ENCODE results near the gene UBR3.
"Not testable (repeated sequence)": the region's sequence is repeated elsewhere in the genome, so short reads cannot be mapped to it uniquely, and the experiment has no call there.

DNA sequence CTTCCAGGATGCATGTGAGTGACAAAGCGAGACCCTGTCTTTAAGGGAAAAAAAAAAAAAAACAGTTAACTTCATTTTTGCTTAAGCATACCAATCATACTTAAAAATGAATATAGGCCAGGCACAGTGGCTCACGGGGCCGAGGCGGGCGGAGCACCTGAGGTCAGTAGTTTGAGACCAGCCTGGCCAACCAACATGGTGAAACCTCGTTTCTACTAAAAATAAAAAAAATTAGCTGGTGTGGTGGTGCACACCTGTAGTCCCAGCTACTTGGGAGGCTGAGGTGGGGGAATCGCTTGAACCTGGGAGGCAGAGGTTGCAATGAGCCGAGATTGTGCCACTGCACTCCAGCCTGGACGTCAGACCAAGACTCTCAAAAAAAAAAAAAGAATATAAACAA lies 44.1 kb downstream of the UBR3 start:
- TF ChIP-seq, protein P1, sequence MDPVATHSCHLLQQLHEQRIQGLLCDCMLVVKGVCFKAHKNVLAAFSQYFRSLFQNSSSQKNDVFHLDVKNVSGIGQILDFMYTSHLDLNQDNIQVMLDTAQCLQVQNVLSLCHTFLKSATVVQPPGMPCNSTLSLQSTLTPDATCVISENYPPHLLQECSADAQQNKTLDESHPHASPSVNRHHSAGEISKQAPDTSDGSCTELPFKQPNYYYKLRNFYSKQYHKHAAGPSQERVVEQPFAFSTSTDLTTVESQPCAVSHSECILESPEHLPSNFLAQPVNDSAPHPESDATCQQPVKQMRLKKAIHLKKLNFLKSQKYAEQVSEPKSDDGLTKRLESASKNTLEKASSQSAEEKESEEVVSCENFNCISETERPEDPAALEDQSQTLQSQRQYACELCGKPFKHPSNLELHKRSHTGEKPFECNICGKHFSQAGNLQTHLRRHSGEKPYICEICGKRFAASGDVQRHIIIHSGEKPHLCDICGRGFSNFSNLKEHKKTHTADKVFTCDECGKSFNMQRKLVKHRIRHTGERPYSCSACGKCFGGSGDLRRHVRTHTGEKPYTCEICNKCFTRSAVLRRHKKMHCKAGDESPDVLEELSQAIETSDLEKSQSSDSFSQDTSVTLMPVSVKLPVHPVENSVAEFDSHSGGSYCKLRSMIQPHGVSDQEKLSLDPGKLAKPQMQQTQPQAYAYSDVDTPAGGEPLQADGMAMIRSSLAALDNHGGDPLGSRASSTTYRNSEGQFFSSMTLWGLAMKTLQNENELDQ (tag by site-specific recombination; IDR thresholded peaks at IDR 0.05; ENCODE audit: low read depth) = not testable (repeated sequence)
- not testable (repeated sequence) for TF ChIP-seq ZNF768 (tag by site-specific recombination; IDR thresholded peaks at IDR 0.05)
- TF ChIP-seq, protein P2, sequence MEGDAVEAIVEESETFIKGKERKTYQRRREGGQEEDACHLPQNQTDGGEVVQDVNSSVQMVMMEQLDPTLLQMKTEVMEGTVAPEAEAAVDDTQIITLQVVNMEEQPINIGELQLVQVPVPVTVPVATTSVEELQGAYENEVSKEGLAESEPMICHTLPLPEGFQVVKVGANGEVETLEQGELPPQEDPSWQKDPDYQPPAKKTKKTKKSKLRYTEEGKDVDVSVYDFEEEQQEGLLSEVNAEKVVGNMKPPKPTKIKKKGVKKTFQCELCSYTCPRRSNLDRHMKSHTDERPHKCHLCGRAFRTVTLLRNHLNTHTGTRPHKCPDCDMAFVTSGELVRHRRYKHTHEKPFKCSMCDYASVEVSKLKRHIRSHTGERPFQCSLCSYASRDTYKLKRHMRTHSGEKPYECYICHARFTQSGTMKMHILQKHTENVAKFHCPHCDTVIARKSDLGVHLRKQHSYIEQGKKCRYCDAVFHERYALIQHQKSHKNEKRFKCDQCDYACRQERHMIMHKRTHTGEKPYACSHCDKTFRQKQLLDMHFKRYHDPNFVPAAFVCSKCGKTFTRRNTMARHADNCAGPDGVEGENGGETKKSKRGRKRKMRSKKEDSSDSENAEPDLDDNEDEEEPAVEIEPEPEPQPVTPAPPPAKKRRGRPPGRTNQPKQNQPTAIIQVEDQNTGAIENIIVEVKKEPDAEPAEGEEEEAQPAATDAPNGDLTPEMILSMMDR (tag by site-specific recombination; IDR thresholded peaks at IDR 0.05) = not testable (repeated sequence)
